Progenitor cell of endocrine pancreas (in vitro differentiated cells): Measurements from ENCODE around the gene CXCL8. TPM values are rescaled to one million over a fixed set of nuclear protein-coding genes. Genes with fewer than 3 reads are reported as not detected.

Source experiments
- DNase-seq: peaks from one replicate; pipeline ENCODE4 v3.0.0; 2021; ENCODE audit warnings: low spot score; ENCODE audit not compliant: unreplicated experiment
- H3K27ac Mint-ChIP-seq: 2 replicates; pipeline ENCODE4 v1.8.0; 2021; ENCODE audit warnings: mild to moderate bottlenecking, moderate library complexity, mixed read lengths
- H3K27me3 Mint-ChIP-seq: 2 replicates; pipeline ENCODE4 v1.8.0; 2021; ENCODE audit warnings: mixed read lengths
- H3K36me3 Mint-ChIP-seq: 2 replicates; pipeline ENCODE4 v1.8.0; 2022; ENCODE audit warnings: mixed read lengths; ENCODE audit not compliant: insufficient read depth
- H3K4me1 Mint-ChIP-seq: 2 replicates; pipeline ENCODE4 v1.8.0; 2021; ENCODE audit warnings: low read depth, mixed read lengths
- H3K4me3 Mint-ChIP-seq: 2 replicates; pipeline ENCODE4 v1.8.0; 2021; ENCODE audit warnings: low read depth, mild to moderate bottlenecking, moderate library complexity, mixed read lengths
- H3K9me3 Mint-ChIP-seq: 2 replicates; pipeline ENCODE4 v1.8.0; 2021; ENCODE audit warnings: low read depth, mixed read lengths
- total RNA-seq: library from RNA; stranded (reverse); gene quantifications from 2 replicates; pipeline ENCODE4 v1.2.1, GENCODE V29; 2021
- TF ChIP-seq, protein P1 (sequence below): fragments of 200-600 bp; sonication (generic); IDR thresholded peaks from one replicate; pipeline ENCODE4 v1.5.0; 2021; ENCODE audit warnings: antibody characterized with exemption, mild to moderate bottlenecking; ENCODE audit not compliant: unreplicated experiment

CXCL8 gene
- total RNA-seq, 1 donor from 2014 or later, result 0.84 TPM

DNA sequence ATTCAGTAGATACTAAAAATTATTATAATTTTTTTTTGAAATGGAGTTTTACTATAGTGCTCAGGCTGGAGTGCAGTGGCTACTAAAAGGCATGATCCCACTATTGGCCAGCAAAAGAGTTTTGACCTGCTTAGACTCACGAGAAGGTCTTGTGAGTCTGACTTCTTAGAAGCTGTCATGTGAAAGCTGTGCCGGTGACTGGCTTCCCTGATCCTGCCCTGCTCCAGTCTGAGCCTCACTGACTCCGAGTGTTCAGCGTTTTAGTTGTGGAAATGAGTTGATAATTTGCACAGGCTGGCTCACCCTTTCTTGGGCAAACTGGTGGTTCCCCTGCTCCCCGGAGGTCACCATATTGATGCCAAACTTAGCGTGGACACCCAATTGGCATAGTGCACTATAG, 16.4 kb upstream of the CXCL8 start:
- H3K27ac Mint-ChIP-seq, result no peak overlapping the region
- no peaks in the 10 kb centered on the region for H3K4me1 Mint-ChIP-seq
- no peak overlapping the region for H3K4me3 Mint-ChIP-seq
- H3K9me3 Mint-ChIP-seq, result no peaks in the 10 kb centered on the region
- DNase-seq, result no peak
- no peaks in the 10 kb centered on the region for H3K27me3 Mint-ChIP-seq
- no peaks in the 10 kb centered on the region for H3K36me3 Mint-ChIP-seq
- TF ChIP-seq, protein P1, sequence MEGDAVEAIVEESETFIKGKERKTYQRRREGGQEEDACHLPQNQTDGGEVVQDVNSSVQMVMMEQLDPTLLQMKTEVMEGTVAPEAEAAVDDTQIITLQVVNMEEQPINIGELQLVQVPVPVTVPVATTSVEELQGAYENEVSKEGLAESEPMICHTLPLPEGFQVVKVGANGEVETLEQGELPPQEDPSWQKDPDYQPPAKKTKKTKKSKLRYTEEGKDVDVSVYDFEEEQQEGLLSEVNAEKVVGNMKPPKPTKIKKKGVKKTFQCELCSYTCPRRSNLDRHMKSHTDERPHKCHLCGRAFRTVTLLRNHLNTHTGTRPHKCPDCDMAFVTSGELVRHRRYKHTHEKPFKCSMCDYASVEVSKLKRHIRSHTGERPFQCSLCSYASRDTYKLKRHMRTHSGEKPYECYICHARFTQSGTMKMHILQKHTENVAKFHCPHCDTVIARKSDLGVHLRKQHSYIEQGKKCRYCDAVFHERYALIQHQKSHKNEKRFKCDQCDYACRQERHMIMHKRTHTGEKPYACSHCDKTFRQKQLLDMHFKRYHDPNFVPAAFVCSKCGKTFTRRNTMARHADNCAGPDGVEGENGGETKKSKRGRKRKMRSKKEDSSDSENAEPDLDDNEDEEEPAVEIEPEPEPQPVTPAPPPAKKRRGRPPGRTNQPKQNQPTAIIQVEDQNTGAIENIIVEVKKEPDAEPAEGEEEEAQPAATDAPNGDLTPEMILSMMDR, result no peak

- no peaks in the 10 kb centered on the region for H3K27me3 Mint-ChIP-seq
- no peaks in the 10 kb centered on the region for H3K36me3 Mint-ChIP-seq
- no peak for DNase-seq
- H3K4me3 Mint-ChIP-seq, result no peak overlapping the region
- H3K27ac Mint-ChIP-seq, result no peak overlapping the region
- TF ChIP-seq, protein P1, result no peak
- peaks cover 3% of the 10 kb centered on the region for H3K4me1 Mint-ChIP-seq
- no peaks in the 10 kb centered on the region for H3K9me3 Mint-ChIP-seq
These were observed 14.9 kb upstream of the CXCL8 start for GRCh38 chr4:73725510-73725909.

GRCh38 chr4:73725985-73726384, 14.4 kb upstream of the CXCL8 start:
- Mint-ChIP-seq H3K27me3 (no peaks in the 10 kb centered on the region), H3K4me3 (no peak overlapping the region), H3K27ac (no peak overlapping the region), H3K4me1 (peaks cover 3% of the 10 kb centered on the region), H3K36me3 (no peaks in the 10 kb centered on the region), H3K9me3 (no peaks in the 10 kb centered on the region)
- no peak for DNase-seq
- TF ChIP-seq, protein P1, result no peak

DNA sequence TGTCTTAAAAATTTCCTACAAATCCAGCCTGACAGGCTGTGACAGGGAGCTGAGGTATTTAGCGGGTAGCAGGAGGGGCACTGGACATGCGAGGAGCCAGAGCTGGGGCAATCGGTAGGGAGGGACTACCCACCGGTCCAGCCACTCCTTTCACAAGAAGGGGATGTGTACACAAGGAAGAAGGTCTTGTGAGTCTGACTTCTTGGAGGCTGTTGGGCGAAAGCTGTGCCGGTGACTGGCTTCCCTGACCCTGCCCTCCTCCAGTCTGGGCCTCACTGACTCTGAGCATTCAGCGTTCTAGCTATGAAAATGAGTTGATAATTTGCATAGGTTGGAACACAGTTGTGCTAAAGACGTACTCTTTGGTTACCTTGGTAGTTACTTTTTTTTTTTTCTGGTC, 12.7 kb upstream of the CXCL8 start:
- Mint-ChIP-seq H3K4me3 (no peak overlapping the region), H3K9me3 (no peaks in the 10 kb centered on the region), H3K27me3 (no peaks in the 10 kb centered on the region), H3K27ac (no peak overlapping the region), H3K36me3 (no peaks in the 10 kb centered on the region), H3K4me1 (peaks cover 3% of the 10 kb centered on the region)
- TF ChIP-seq, protein P1, result no peak
- no peak for DNase-seq

DNA sequence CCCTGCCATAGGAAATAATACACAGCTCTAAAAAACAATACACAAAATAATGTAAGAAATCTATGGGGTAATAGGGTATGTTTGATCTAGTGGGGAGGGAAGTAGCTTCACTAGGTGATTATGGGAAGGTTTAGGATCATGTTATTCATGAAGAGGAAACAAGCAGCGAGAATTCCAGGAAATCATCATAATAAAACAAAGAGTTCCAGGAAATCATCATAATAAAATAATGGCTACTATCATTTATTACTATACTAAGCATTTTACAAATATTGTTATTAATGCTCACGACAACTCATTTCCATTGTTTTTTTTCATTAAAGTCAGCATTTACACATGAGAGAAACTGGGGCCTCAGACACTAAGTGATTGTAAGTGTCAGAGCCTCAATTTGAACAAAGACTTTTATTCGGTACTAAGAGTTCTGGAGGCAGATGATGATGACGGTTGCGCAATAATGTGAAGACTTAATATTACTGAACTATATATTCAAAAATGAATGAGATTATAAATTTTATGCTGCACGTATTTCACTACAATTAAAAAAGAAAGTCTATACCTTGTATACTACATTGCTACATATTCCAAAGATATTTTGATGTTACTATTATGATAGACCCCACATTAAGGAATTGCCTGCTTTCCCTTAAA, 12.2 kb upstream of the CXCL8 start:
- no peak overlapping the region for H3K4me3 Mint-ChIP-seq
- H3K4me1 Mint-ChIP-seq, result peaks cover 3% of the 10 kb centered on the region
- no peaks in the 10 kb centered on the region for H3K27me3 Mint-ChIP-seq
- no peak for DNase-seq
- H3K36me3 Mint-ChIP-seq, result no peaks in the 10 kb centered on the region
- TF ChIP-seq, protein P1, result no peak
- no peak overlapping the region for H3K27ac Mint-ChIP-seq
- H3K9me3 Mint-ChIP-seq, result no peaks in the 10 kb centered on the region
